Measurements from ENCODE around the gene SREK1. TPM values are rescaled to one million over a fixed set of nuclear protein-coding genes. Genes with fewer than 3 reads are reported as not detected.

The SREK1 gene
- 25.6 to 35.3 TPM (median 33.0 TPM) in 5 replicates for total RNA-seq (2022; extraction: Qiagen RNA extraction)

GRCh38 chr5:66144074-66144833 lies at the start of gene SREK1:
TSS of gene SREK1 (plus strand) at chr5:66144300. CDS start at chr5:66144377, 77 bp downstream.

Other genes starting within 250 kb of the SREK1 start
- 19.6 to 38.4 TPM (median 22.6 TPM) in 5 replicates for gene ERBIN, start 217.7 kb upstream of the SREK1 start, total RNA-seq (2022; extraction: Qiagen RNA extraction)

Data from A549 treated with CORT108297 at 1 μM for 4 hours (cell line).